ENCODE measurements around the gene HOXC6.
"Not testable (repeated sequence)": the region's sequence is repeated elsewhere in the genome, so short reads cannot be mapped to it uniquely, and the experiment has no call there.

The HOXC6 gene

DNA sequence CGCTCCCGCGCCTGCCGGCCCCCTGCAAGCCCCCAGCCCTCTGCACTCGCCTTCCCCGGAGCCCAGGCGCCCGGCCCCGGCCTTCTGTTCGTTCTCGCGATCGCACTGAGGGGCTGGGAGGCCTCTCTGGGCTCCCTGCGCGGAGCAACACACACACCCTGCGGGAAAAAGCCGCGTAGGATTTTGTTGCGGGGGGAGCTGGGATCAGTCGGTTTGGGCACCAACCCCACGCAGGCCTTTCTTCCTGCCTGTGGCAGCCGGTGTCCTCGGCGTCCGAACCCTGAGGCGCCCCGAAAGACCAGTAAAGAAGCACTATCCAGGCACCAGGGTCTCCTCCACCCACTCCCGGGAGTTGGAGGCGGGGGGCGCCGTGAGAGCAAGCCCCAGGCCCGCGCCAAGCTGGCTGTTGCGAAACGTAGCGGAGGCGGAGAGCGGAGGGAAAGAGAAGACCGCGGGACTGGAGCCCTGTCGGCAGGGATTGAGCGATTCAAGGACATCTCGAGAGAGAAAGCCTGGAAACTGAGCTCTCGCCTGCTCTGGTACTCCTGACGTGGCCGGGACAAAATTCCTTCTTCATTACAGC lies 2.7 kb downstream of the HOXC6 start:
- DNase-seq (ENCODE audit: low read depth) = no peak

DNA sequence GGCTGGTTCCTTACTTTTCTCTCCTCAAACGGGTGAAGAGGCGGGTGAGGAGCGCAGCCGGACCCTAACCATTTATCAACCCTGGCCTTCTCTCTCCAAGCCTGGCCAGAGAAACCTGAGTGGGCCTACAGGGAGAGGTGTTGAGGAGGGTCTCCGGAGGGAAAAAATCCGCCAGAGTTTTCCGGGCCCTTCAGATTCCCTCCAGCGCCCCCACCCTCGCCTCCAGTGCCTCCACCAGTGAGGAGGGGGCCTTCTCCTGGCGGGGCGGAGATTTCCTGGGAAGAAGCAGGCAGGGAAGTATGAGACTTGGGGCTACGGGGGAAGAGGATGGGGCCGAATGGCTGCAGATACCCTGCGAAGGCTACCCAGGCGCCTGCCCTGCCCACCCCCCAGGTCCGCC lies 3.2 kb downstream of the HOXC6 start:
- no peak for DNase-seq (ENCODE audit: low read depth)

DNA sequence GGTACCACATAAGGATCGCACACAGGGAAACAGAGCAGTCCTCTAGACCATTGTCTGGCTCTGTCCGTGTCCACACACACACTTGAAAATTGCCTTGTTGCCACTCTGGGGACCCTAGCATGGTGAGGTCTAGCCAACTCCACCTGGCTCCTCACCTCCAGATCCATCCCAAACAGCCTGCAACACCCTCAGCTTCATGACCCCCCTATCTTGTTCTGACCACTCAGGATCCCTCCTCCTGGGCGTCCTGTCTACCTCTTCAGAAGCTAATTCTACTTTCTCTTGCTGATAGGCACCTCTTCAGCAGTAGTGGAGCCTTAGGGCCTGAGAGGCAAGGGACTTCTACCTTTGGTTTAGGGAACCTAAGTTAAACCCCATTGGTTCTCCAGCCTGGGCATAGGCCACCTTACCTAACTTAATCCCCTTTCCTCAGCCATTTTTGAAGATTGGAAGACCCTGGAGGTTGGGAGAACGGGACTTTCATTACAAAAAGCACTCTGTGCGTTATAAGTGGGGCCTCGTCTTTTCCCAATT lies 3.9 kb downstream of the HOXC6 start:
- no peak for DNase-seq (ENCODE audit: low read depth)

DNA sequence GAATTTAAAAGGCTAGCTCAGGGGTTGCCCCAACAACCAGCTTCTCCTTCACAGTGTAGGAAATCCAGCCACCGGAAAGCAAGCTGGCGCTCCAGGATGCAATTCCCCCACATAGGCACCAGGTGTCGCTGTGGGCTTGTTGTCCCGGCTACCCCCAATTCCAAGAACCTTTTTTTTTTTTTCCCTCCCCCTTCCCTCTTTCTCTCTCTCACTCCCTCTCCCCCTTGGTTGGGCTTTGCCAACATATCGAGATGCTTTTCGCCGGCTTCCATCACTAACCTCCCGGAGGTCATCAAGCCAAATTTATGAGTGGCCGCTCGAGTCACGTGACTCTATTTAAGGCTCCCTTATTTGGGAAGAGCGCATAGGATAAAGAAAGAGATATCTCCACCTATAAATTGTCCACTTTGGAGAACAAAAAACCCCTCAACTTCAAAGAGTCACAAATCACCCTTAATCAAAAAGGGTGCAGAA lies 4.4 kb downstream of the HOXC6 start, which contains the start of gene HOXC5:
Gene HOXC5 (plus strand): TSS at position 424 of the 474 bp plus-strand sequence. CDS start 73 bp downstream, outside the sequence.
- peak; percentile 27 for DNase-seq (ENCODE audit: low read depth)

DNA sequence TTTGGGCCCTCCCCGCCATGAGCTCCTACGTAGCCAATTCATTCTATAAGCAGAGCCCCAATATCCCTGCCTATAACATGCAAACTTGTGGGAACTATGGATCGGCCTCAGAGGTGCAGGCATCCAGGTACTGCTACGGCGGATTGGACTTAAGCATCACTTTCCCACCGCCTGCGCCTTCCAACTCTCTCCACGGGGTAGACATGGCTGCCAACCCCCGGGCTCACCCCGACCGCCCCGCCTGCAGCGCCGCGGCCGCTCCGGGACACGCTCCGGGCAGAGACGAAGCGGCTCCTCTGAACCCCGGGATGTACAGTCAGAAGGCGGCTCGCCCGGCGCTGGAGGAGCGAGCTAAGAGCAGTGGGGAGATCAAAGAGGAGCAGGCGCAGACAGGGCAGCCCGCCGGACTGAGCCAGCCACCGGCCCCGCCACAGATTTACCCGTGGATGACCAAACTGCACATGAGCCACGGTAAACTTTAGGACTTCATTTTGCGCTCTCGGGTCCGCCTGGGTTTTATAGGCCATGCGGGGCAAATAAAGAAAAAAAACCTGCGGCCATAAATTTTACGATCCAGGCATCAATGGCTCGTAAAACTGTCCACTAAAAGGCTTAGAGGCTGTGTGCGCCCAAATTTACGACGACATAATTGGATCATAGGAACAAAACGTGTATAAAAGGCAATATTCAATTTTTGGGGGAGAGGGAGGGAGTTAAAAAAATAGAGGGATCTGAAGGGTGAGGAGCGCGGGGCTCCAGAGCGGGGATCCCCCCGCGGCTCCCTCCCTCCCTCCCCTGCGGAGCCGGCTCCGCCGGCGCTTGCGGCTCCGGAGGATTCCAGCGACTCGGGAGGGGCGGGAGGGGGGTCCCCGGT lies 5.1 kb downstream of the HOXC6 start:
- DNase-seq (ENCODE audit: low read depth) = no peak

DNA sequence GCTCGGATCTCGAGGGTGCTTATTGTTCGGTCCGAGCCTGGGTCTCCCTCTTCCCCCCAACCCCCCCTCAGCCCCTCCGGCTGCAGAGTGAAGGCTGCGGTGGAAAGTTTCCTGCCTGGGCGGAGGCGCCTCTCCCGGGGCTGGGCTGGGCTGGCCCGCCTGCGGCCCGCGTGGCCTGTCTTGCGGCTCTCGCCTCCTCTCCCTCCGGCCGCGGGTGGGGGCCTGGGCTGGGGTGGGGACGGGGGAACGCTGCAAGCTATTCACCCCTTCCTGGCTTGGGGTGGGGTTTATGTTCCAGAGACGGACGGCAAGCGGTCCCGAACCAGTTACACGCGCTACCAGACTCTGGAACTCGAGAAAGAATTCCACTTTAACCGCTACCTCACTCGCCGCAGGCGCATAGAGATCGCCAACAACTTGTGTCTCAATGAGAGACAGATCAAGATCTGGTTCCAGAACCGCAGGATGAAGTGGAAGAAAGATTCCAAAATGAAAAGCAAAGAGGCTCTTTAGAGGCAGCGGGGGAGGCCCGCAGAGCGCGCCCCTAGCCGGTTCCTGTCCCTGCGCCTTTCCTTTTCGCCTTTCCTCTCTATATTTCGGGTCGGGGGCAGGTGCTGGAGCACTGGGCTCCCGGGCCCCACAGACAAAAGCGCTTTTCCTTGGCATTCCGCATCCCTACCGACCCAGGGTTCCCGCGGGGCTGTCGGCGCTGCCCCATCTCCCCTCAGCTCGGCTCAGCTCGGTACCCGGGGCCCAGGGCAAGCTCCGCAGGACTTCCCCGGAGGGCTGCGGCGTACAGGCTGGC lies 5.9 kb downstream of the HOXC6 start:
- DNase-seq (ENCODE audit: low read depth) = no peak

DNA sequence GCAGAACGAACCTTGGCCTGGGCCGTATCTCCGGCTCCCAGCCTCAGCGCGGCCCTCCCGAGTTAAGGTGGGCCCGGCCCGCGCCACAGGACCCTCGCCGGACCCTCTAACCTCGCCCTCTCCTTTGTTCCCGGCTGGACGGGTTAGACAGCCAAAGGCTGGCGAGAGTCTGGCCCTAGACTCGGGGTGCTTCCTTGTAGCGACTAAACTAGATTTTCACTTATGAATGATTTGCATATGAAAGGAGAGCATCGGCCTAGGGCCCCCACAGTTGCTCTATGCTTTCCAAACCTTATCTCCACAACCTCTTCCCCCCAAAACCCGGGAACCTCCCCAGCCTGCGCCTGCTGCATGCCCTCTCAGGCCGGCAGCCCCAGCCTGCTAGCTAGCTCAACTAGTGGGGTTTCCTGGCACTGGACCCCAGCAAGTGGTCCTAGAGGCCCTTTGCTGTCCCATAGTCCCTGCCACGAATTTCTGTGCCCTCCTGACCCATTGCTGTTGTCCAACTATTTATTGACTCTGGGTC lies 6.6 kb downstream of the HOXC6 start:
- DNase-seq (ENCODE audit: low read depth) = no peak

DNA sequence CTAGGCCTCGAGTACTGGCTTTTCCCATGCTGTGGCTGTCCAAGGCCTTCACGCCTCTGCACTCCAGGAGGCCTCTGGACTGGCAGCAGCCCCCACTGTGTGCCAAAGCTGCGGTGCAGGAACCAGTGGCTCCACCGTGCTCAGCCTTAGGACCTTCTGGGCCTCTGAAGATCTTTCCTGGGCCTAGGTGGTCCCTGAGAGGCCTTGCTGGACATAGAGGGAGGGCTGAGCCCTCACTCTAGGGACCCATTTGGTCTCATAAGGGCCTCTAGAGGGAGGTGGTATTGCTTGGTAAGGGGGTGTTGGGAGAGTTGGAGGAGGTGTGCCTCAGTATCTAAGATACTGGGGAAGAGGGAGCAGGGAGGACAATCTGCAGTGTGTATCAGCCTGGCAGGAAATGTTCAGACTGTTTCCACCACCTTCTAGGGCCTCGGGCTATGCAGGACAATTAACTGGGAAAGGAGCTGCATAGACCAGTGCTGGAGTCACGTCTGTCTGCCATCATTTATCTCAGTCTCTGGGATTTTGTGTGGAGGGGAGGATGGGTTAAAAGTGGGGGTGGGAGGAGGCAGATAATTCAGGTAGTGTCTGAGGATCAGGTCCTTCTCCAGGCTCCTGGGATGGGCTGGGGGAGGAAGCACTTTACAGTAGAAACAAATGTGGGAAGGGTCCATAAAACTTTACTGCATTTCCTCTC lies 7.5 kb downstream of the HOXC6 start:
- DNase-seq (ENCODE audit: low read depth) = no peak

DNA sequence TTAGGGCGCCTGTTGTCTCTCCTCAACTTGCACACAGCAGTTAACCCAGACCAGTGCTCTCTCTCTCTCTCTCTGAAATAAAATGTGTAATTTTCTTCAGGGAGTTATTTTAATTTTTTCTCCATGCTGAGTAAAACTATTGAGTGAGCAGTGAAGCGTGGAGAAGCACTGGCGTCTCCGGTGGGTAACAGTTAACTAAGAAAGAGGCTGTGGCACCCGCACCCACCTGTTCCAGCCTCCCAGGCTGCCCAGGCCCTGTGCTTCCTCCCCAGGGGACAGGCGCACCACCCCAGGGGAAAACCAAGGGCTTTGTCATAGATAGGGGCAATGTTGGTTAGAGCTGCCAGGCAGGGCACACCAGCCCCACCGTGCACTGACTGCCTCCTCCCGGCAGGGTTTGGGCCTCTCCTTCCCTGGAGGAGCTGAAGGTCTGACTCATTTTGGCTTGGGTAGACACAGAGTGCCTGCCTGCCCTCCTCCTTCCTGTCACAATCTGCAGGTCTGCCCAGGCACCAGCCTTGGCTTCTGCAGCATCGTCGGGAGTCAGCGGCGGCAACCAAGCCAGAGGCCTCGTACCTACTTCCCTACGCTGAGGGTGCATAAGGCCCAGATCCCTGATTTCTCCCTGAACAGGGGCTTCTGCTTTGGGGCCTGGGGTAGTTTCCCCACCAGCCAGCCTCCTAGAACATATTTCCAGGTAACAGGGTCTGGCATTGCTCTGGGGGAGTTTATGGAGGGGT lies 8.6 kb downstream of the HOXC6 start:
- no peak for DNase-seq (ENCODE audit: low read depth)

DNA sequence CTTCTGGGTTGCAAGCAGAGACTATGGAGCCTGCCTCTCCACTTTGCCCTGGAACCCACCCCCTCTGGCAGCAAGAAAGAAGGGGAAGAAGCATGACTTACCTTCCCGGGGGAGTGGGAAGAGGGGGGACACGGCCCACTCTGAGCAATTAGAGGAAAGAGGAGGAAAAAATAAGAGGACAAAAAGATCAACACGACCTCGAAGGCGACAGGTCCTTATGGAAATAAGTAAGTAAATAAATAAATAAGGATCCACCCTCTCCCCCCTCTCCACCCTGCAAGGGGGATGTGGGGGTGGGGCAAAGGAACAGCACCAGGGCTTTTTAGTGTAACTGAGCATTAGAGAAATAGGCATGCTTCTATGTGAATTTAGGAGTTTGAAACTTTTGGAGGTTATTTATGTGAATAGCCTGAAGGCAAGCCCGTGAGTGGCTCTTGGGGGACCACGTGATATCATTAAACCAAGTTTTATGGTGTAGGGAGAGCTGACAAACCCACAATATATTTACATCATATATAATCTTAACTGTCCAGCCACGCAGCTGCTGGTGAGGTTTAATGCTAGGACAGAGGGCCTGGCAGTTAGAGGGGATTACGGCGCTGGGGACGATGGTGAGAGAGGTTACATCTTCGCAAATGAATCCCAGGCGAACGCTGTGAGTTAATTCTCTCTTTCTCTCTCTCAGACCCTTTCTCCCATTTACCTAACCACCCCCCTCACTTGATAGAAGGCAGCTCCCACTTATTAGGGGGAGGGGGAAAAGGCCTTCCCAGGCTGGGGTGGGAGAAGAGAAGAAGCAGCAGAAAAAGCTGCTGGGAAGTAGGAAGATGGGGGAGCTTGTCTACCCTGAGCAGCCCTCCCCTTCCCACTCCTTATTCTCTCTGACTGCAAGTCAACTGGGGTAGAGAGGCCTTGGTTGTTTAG lies 9.4 kb downstream of the HOXC6 start:
- no peak for DNase-seq (ENCODE audit: low read depth)

DNA sequence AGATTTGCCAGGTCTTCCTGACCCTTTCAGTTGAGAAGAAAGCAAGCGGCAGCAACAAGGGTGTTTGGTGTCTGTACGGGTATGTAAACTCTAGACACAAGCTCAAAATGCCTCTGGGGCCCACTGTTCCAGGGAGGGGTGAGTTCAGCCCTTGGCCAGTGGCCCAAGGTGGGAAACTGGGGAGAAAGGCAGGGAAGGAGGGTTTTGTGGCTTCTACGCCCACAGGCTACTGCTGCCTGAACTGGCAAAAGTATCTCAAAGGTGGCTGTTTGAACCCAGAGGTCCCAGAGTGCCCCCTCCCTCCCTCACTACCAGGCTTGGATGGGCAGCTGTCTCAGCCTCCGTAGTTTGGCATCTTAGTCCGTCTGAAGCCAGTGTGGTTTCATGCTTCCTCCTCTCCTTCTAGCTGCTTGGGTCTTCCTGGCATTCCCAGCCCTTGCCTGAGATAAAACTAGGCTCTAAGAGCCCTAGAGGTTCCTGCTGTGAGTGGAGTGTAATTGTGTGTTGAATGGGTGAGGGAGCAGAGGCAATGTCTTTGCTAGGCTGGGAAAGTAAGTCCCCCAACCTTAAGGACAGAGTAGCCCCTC lies 10.1 kb downstream of the HOXC6 start:
- DNase-seq (ENCODE audit: low read depth) = no peak

DNA sequence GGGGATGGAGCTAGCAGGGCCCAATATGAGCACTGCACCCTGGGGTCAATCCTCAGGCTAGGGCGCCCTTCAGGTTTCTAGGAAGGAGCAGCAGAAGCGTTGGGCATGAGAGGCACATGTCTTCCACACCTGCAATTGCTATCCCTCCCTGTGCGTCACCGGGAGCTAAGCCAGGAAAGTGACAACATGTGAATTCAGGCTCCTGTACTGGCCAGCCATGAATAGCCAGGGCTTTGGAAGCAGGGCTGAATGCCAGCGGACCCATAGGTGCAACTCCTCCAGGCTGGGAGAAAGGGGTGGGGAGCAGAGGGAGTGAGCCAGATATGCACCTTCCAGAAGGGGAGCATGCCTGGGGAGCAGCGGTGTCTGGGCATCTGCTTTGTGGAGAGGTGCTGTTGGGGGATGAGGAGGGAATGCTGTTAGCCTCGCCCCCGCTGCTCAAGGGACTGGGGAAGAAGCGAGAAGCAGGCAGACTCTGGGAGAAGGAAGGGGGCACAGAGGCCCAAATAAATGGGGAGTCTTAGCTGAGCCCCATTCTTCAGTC lies 10.7 kb downstream of the HOXC6 start:
- no peak for DNase-seq (ENCODE audit: low read depth)

DNA sequence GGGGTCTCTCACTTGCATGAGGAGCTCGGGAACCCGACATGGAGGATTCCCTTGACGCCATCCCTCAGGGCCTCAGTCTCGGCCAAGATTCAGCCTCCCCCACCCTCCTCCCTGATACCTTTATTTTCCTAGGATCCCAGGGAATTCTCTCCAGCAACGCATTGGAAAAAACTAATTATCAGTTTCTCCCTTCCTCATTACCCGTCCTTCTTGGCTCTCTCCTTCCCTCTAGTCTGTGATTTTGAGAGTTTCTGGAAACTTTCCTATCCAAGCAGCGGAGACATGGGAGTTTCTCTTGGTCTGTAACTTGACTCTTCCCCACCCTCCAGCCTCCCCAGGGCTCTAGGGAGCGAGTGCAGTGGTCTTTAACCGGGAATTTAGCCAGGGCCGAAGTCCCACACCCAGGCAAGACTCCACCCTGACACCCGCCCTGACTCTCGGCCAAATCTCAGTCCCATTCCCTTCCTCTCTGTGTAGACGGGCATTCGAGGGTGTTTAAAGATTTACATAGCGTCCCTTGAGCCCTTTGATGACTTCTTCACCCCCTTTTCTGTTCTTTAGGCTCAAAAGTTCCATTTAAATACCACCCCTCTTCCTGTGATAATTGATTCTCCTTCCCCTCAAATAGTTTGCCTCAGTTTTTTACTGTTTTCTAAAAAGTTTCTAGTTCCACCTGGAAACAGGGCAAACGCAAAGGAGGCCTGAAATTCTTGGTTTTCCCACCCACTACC lies 11.3 kb downstream of the HOXC6 start:
- DNase-seq (ENCODE audit: low read depth) = no peak

DNA sequence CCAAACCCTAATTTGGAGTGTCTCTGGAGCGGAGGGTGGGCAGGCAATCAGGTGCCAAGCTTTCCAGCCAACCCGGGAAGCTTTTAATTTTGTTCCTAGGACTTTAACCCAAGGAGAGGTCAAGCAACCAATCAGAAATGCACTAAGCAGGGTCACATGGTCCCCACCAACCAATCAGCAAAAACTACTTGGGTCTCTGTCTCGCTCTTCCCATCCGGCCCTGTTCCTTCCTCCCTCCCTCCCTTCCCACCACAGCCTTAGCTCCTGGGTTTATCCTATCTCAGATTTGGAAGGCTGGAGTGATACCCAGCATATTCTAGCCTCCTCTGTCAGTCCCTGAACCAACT lies 11.9 kb downstream of the HOXC6 start:
- DNase-seq (ENCODE audit: low read depth) = no peak

DNA sequence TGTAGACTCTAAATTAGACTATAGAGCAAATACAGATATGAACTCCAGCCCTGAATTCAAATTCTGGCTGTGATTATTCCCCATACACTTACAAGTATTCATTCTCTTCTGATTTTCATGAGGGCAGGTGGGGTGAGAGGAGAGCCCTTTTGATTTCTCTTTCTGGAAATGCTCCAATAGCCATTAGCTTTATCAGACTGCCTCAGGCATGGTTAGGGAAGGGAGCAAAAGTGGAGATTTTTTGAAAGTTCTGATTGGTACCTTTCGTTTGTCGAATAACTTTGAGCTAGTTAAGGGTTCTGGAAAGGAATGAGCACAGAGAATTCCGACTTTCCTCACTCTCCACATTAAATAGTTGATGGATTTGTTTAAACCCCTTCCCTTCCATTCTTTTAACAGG lies 12.4 kb downstream of the HOXC6 start:
- no peak for DNase-seq (ENCODE audit: low read depth)

DNA sequence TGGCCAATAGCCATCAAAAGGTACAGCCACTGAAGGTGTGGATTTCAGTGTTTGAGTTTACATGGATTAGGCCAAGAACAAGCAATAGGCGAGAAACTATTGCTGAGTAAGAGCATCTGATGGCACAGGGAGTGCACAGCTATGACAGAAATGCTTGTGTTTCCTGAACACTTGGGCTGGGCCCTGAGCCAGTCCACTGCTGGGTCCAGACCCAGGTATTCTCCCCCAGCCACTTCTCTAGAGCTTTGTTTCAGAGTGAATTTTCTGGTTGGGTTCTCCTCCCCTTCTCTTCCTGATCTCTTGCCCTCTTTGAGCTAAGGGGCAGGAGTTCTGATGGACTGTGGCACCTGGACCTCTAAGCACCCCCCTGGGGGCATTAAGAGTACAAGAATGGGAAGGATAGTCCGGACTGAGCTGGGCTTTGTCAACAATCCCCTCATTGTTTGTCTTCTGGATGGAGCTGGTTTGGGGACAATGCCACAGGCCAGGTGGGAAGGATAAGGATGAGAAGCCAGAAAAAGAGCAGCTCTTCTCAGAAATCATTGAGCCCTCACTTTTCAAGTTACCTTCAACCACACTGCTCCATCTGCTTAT lies 13.0 kb downstream of the HOXC6 start:
- DNase-seq (ENCODE audit: low read depth) = no peak

DNA sequence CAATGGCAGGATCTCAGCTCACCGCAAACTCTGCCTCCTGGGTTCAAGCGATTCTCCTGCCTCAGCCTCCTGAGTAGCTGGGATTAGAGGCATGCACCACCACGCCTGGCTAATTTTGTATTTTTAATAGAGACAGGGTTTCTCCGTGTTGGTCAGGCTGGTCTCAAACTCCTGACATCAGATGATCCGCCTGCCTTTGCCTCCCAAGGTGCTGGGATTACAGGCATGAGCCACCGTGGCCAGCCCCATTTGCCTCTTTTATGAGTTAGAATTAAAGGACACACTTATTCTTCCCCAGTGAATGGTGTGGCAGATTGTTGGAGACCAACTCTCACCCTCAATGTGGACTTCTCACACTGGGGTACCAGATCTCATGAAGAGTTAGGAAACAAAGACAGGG lies 13.8 kb downstream of the HOXC6 start:
- not testable (repeated sequence) for DNase-seq (ENCODE audit: low read depth)

Measured in stimulated activated CD8-positive, alpha-beta memory T cell treated with anti-CD3 and anti-CD28 coated beads, Interleukin-12 subunit alpha, Interleukin-12 subunit beta, amount 100 ng/mL, for 4 hours (primary cell).